ENCODE measurements around the gene WDR17. TPM values are rescaled to one million over a fixed set of nuclear protein-coding genes. Genes with fewer than 3 reads are reported as not detected.

Gene WDR17
- total RNA-seq, 1 donor = 0.36 TPM

- no peak for DNase-seq (ENCODE audit: insufficient read length, low spot score, missing footprints)
- H3K27ac ChIP-seq (ENCODE audit: low read depth, low read length) = no peak overlapping the region
- peak overlapping the region; percentile 67 for H2AFZ ChIP-seq (ENCODE audit: low read length)
These were observed 84.2 kb downstream of the WDR17 start for GRCh38 chr4:176149680-176150355.

GRCh38 chr4:176150356-176150682, 84.7 kb downstream of the WDR17 start:
- no peak overlapping the region for H3K27ac ChIP-seq (ENCODE audit: low read depth, low read length)
- no peaks in the 10 kb centered on the region for H4K20me1 ChIP-seq (ENCODE audit: insufficient read depth, low read length)
- H3K79me2 ChIP-seq (ENCODE audit: insufficient read depth, low read length) = no peaks in the 10 kb centered on the region
- no peak overlapping the region for H3K4me2 ChIP-seq (ENCODE audit: insufficient read depth, low read length)
- no peaks in the 10 kb centered on the region for H3K36me3 ChIP-seq (ENCODE audit: insufficient read depth, low read length)
- no peak overlapping the region for H3K4me3 ChIP-seq (ENCODE audit: insufficient read depth, low read length)
- no peaks in the 10 kb centered on the region for H3K9me3 ChIP-seq (ENCODE audit: low read depth, low read length)
- peak overlapping the region; percentile 67 for H2AFZ ChIP-seq (ENCODE audit: low read length)
- DNase-seq (ENCODE audit: insufficient read length, low spot score, missing footprints) = peak; percentile 32
- peak; percentile 47 for TF ChIP-seq CTCF (IDR thresholded peaks at IDR 0.05; ENCODE audit: extremely low read depth, low read depth, low read length)
- H3K27me3 ChIP-seq (ENCODE audit: insufficient read depth, low read length) = no peaks in the 10 kb centered on the region
- peaks cover 5% of the 10 kb centered on the region for H3K4me1 ChIP-seq (ENCODE audit: insufficient read depth, low read length)

More at GRCh38 chr4:176149680-176150355, 84.2 kb downstream of the WDR17 start:
- Histone ChIP-seq H3K4me1 (ENCODE audit: insufficient read depth, low read length) (peaks cover 5% of the 10 kb centered on the region), H3K79me2 (ENCODE audit: insufficient read depth, low read length) (no peaks in the 10 kb centered on the region), H3K27me3 (ENCODE audit: insufficient read depth, low read length) (no peaks in the 10 kb centered on the region), H3K4me2 (ENCODE audit: insufficient read depth, low read length) (no peak overlapping the region), H3K36me3 (ENCODE audit: insufficient read depth, low read length) (no peaks in the 10 kb centered on the region), H3K4me3 (ENCODE audit: insufficient read depth, low read length) (no peak overlapping the region), H4K20me1 (ENCODE audit: insufficient read depth, low read length) (no peaks in the 10 kb centered on the region), H3K9me3 (ENCODE audit: low read depth, low read length) (no peaks in the 10 kb centered on the region)
- TF ChIP-seq CTCF (IDR thresholded peaks at IDR 0.05; ENCODE audit: extremely low read depth, low read depth, low read length) = no peak

DNA sequence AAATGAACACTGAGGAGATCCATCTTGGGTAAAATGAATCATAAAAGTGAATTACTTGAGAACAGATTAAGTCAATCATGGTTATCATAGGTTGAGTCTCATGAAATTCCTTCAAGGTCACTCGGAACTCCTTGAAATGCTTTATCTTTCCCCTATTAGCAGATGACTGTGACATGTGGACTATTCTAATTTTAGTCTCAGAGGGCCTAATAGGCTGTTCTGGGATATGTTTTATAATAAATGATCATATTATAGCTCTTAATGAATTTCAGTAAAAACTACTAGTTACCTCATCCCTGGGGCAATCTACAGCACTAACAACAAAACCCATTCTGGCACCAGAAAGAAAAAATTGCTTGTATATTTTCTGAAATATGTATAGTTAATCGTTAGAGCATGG, 85.1 kb downstream of the WDR17 start:
- Histone ChIP-seq H3K27ac (ENCODE audit: low read depth, low read length) (no peak overlapping the region), H3K27me3 (ENCODE audit: insufficient read depth, low read length) (no peaks in the 10 kb centered on the region), H3K4me3 (ENCODE audit: insufficient read depth, low read length) (no peak overlapping the region), H2AFZ (ENCODE audit: low read length) (peak overlapping the region; percentile 48), H3K79me2 (ENCODE audit: insufficient read depth, low read length) (no peaks in the 10 kb centered on the region), H4K20me1 (ENCODE audit: insufficient read depth, low read length) (no peaks in the 10 kb centered on the region), H3K4me1 (ENCODE audit: insufficient read depth, low read length) (peaks cover 5% of the 10 kb centered on the region), H3K9me3 (ENCODE audit: low read depth, low read length) (no peaks in the 10 kb centered on the region), H3K4me2 (ENCODE audit: insufficient read depth, low read length) (no peak overlapping the region), H3K36me3 (ENCODE audit: insufficient read depth, low read length) (no peaks in the 10 kb centered on the region)
- TF ChIP-seq CTCF (IDR thresholded peaks at IDR 0.05; ENCODE audit: extremely low read depth, low read depth, low read length) = no peak
- no peak for DNase-seq (ENCODE audit: insufficient read length, low spot score, missing footprints)

DNA sequence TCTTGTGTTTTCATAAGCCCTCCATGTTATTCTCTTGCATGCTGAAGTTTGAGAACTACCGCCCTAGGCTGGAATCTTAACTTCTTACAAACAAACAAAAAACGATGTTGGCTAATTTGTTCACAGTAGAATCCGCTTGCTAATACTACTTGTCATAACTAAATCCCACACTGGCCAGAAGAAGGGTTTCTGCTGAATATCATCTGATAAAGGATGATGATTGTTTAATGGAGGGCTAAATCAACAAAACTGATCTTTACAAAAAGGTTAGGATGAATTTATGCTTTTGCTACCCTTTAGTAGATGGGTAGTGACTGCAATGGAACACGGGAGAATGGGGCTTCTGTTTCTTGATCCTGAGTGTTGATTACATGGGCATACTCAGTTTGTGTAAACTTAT, 87.5 kb downstream of the WDR17 start:
- H4K20me1 ChIP-seq (ENCODE audit: insufficient read depth, low read length) = no peaks in the 10 kb centered on the region

More for the DNA sequence above, 87.5 kb downstream of the WDR17 start:
- DNase-seq (ENCODE audit: insufficient read length, low spot score, missing footprints) = no peak
- peak overlapping the region; percentile 27 for H2AFZ ChIP-seq (ENCODE audit: low read length)
- no peaks in the 10 kb centered on the region for H3K79me2 ChIP-seq (ENCODE audit: insufficient read depth, low read length)
- H3K4me2 ChIP-seq (ENCODE audit: insufficient read depth, low read length) = no peak overlapping the region
- H3K27ac ChIP-seq (ENCODE audit: low read depth, low read length) = no peak overlapping the region
- peaks cover 8% of the 10 kb centered on the region for H3K4me1 ChIP-seq (ENCODE audit: insufficient read depth, low read length)
- H3K27me3 ChIP-seq (ENCODE audit: insufficient read depth, low read length) = no peaks in the 10 kb centered on the region
- no peak overlapping the region for H3K4me3 ChIP-seq (ENCODE audit: insufficient read depth, low read length)
- TF ChIP-seq CTCF (IDR thresholded peaks at IDR 0.05; ENCODE audit: extremely low read depth, low read depth, low read length) = no peak
- H3K36me3 ChIP-seq (ENCODE audit: insufficient read depth, low read length) = no peaks in the 10 kb centered on the region
- H3K9me3 ChIP-seq (ENCODE audit: low read depth, low read length) = no peaks in the 10 kb centered on the region

All from osteoblast (primary cell).